ENCODE data around the gene KIR3DL2.

DNA sequence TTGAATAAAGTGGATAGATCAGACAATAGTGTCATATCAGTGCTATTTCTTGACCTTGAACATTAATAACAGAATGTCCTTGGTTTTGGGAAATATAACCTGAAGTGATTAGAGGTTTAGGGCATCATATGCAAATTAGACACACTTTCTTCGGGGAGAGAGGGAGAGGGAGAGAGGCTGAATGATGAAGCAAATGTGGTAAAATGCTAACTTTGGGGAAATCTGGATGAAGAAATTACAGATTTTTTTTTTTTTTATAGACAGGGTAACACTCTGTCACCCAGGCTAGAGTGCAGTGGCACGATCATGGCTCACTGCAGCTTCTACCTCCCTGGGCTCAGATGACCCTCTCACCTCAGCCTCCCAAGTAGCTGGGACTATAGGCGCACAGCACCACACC is 51.8 kb downstream of the KIR3DL2 start:
- TF ChIP-seq, protein P1, sequence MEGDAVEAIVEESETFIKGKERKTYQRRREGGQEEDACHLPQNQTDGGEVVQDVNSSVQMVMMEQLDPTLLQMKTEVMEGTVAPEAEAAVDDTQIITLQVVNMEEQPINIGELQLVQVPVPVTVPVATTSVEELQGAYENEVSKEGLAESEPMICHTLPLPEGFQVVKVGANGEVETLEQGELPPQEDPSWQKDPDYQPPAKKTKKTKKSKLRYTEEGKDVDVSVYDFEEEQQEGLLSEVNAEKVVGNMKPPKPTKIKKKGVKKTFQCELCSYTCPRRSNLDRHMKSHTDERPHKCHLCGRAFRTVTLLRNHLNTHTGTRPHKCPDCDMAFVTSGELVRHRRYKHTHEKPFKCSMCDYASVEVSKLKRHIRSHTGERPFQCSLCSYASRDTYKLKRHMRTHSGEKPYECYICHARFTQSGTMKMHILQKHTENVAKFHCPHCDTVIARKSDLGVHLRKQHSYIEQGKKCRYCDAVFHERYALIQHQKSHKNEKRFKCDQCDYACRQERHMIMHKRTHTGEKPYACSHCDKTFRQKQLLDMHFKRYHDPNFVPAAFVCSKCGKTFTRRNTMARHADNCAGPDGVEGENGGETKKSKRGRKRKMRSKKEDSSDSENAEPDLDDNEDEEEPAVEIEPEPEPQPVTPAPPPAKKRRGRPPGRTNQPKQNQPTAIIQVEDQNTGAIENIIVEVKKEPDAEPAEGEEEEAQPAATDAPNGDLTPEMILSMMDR (IDR thresholded peaks at IDR 0.05; ENCODE audit: low read depth, low read length): no peak
- no peak for TF ChIP-seq EZH2phosphoT487 (IDR thresholded peaks at IDR 0.05; ENCODE audit: low read depth)

Measured in OCI-LY3 (cell line).